ENCODE data around the gene MAGEC3. TPM values are rescaled to one million over a fixed set of nuclear protein-coding genes. Genes with fewer than 3 reads are reported as not detected.

MAGEC3 gene
- total and polyA plus RNA-seq, 2 of the 13 experiments (the other 11 are each of a cell fraction or from before 2014, with no cell fraction given), result not detected

GRCh38 chrX:141934059-141934641, 96.0 kb downstream of the MAGEC3 start:
- Histone ChIP-seq H3K36me3 (replicated peaks in 1 of 2; ENCODE audit: control insufficient read depth in 1 of 2, insufficient read depth in 2 of 2, low read length in 2 of 2) (no peaks in the 10 kb centered on the region), H3K4me3 (replicated peaks in 1 of 3; ENCODE audit: insufficient read depth in 1 of 3, low read depth in 2 of 3, low read length in 3 of 3) (no peak overlapping the region), H3K4me2 (ENCODE audit: low read depth, low read length) (no peak overlapping the region), H3K27me3 (ENCODE audit: control insufficient read depth in 1 of 2, insufficient read depth in 2 of 2, low read length in 2 of 2) (no peaks in the 10 kb centered on the region), H3K9ac (ENCODE audit: insufficient read depth, low read depth, low read length) (no peak overlapping the region), H3K4me1 (ENCODE audit: insufficient read depth, low read length) (no peaks in the 10 kb centered on the region), H4K20me1 (ENCODE audit: insufficient read depth, low read length) (no peaks in the 10 kb centered on the region), H2AFZ (ENCODE audit: low read length) (no peak overlapping the region), H3K27ac (ENCODE audit: extremely low read length, insufficient read depth, low read length) (no peak overlapping the region), H3K79me2 (ENCODE audit: insufficient read depth, low read length) (no peaks in the 10 kb centered on the region), H3K9me3 (ENCODE audit: low read length) (peaks cover 24% of the 10 kb centered on the region)
- DNase-seq (ENCODE audit: low spot score), result no peak
- no TSS peak for BruUV-seq (replicated peaks)
- CTCF ChIA-PET (ENCODE audit: low intra/inter-chr PET ratio, low total read pairs), result no interaction called here
- POLR2A ChIA-PET, result no interaction called here
- intact Hi-C loops (cut with micrococcal nuclease; ENCODE audit: unreplicated experiment), result no loop called here
- ATAC-seq, result no peak
- no peak for FAIRE-seq
- WGBS (ENCODE audit: low lambda C conversion rate), result 0% methylated on average over 2 of the region's 2 CpGs
- TF ChIP-seq ZSCAN9 (CRISPR knock-in tag; IDR thresholded peaks at IDR 0.05; ENCODE audit: borderline replicate concordance) (no peak), MIXL1 (CRISPR knock-in tag; IDR thresholded peaks at IDR 0.05) (no peak), NKX3-1 (CRISPR knock-in tag; IDR thresholded peaks at IDR 0.05) (no peak), U2AF2 (IDR thresholded peaks at IDR 0.05; ENCODE audit: low read depth, low read length) (no peak), ARNT (IDR thresholded peaks at IDR 0.05) (no peak), CCAR2 (optimal IDR thresholded peaks at IDR 0.05; ENCODE audit: low read depth, low read length) (no peak), HMGXB3 (CRISPR knock-in tag; IDR thresholded peaks at IDR 0.05; ENCODE audit: borderline replicate concordance) (no peak), GLI4 (CRISPR knock-in tag; IDR thresholded peaks at IDR 0.05; ENCODE audit: borderline replicate concordance) (no peak), ZNF83 (CRISPR knock-in tag; IDR thresholded peaks at IDR 0.05; ENCODE audit: borderline replicate concordance) (no peak), POLR2A (IDR thresholded peaks at IDR 0.05; ENCODE audit: insufficient read depth in 1 of 2, low read depth in 2 of 2, low read length in 2 of 2) (no peak), ZNF253 (CRISPR knock-in tag; IDR thresholded peaks at IDR 0.05; ENCODE audit: borderline replicate concordance) (no peak), ZBTB26 (CRISPR knock-in tag; IDR thresholded peaks at IDR 0.05; ENCODE audit: borderline replicate concordance) (no peak), ZNF292 (CRISPR knock-in tag; IDR thresholded peaks at IDR 0.05; ENCODE audit: borderline replicate concordance, low read depth) (no peak)
- in situ Hi-C loops (cut with HindIII; ENCODE audit: extremely low pct_ligation_motif_present, low pct_unique_long_range_greater_than_20kb), result no loop called here
